Measurements from ENCODE around the gene GRIP1.

DNA sequence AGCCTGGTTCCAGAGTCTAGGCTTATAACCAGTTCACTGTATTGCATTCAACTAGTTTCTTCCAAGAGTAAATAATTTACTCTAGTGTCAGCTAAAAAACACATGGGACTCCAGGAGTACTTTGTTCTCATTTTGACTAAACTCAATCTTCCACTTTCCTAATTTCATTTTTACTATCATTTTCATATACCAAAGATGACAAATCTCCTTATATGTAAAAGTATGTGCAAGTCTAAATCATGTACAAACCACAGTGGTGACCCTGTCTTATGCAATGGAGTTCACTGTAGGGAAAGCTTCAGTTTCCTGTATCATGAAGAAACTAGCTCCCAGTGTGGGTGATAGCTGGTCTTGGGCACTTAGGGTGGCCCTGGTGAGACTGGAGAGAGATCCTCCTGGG, 225.0 kb downstream of the GRIP1 start:
- TF ChIP-seq EZH2 (optimal IDR thresholded peaks at IDR 0.05; ENCODE audit: low read depth, low read length) (no peak), EZH2phosphoT487 (IDR thresholded peaks at IDR 0.05; ENCODE audit: low read length) (no peak)
- TF ChIP-seq, protein P1, sequence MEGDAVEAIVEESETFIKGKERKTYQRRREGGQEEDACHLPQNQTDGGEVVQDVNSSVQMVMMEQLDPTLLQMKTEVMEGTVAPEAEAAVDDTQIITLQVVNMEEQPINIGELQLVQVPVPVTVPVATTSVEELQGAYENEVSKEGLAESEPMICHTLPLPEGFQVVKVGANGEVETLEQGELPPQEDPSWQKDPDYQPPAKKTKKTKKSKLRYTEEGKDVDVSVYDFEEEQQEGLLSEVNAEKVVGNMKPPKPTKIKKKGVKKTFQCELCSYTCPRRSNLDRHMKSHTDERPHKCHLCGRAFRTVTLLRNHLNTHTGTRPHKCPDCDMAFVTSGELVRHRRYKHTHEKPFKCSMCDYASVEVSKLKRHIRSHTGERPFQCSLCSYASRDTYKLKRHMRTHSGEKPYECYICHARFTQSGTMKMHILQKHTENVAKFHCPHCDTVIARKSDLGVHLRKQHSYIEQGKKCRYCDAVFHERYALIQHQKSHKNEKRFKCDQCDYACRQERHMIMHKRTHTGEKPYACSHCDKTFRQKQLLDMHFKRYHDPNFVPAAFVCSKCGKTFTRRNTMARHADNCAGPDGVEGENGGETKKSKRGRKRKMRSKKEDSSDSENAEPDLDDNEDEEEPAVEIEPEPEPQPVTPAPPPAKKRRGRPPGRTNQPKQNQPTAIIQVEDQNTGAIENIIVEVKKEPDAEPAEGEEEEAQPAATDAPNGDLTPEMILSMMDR (IDR thresholded peaks at IDR 0.05; ENCODE audit: low read length): no peak
